Neural cell (in vitro differentiated cells): ENCODE data around the gene CCNK. TPM values are rescaled to one million over a fixed set of nuclear protein-coding genes. Genes with fewer than 3 reads are reported as not detected.

ENCODE experiments used
- H2AFZ ChIP-seq: fragments of 200-600, 300-800 bp; sonication (generic), shearing (Covaris generic); 2 replicates; pipeline ENCODE4 v1.6.0; 2014; ENCODE audit warnings: low read depth, mild to moderate bottlenecking, antibody characterized with exemption, low read length, moderate library complexity
- H3F3A ChIP-seq: fragments of 200-600 bp; shearing (Covaris generic); 2 replicates; pipeline ENCODE4 v1.6.1; 2016; ENCODE audit warnings: mild to moderate bottlenecking, moderate library complexity, mixed read lengths, antibody characterized with exemption, low read length; ENCODE audit not compliant: insufficient read depth, poor library complexity, severe bottlenecking
- H3K27ac ChIP-seq: fragments of 200-600, 300-800 bp; sonication (generic), shearing (Covaris generic); 2 replicates; pipeline ENCODE4 v1.5.1; 2014; ENCODE audit warnings: mild to moderate bottlenecking, low read length, moderate library complexity
- H3K27me3 ChIP-seq: fragments of 300-800, 200-600 bp; sonication (generic), shearing (Covaris generic); 2 replicates; pipeline ENCODE4 v1.6.0; 2014; ENCODE audit warnings: mild to moderate bottlenecking, low read depth, low read length, moderate library complexity; ENCODE audit not compliant: insufficient read depth
- H3K36me3 ChIP-seq: fragments of 300-800, 200-600 bp; sonication (generic), shearing (Covaris generic); 2 replicates; pipeline ENCODE4 v1.5.1; 2014; ENCODE audit warnings: mild to moderate bottlenecking, antibody characterized with exemption, low read length, moderate library complexity; ENCODE audit not compliant: insufficient read depth
- H3K4me2 ChIP-seq: fragments of 300-800, 200-600 bp; sonication (generic), shearing (Covaris generic); 2 replicates; pipeline ENCODE4 v1.6.0; 2014; ENCODE audit warnings: mild to moderate bottlenecking, low read length
- H3K4me3 ChIP-seq: fragments of 300-800, 200-600 bp; sonication (generic), shearing (Covaris generic); 2 replicates; pipeline ENCODE4 v1.5.1; 2014; ENCODE audit warnings: mild to moderate bottlenecking, low read length, moderate library complexity
- H3K79me2 ChIP-seq: fragments of 200-600 bp; shearing (Covaris generic); replicated peaks from 2 replicates; pipeline ENCODE4 v1.6.0; 2014; ENCODE audit warnings: mild to moderate bottlenecking, low read length, moderate library complexity; ENCODE audit not compliant: insufficient read depth
- H3K9ac ChIP-seq: fragments of 300-800, 200-600 bp; sonication (generic), shearing (Covaris generic); 2 replicates; pipeline ENCODE4 v1.6.1; 2016; ENCODE audit warnings: mild to moderate bottlenecking, low read length, mixed read lengths
- H3K9me2 ChIP-seq: fragments of 200-600 bp; shearing (Covaris generic); 2 replicates; pipeline ENCODE4 v1.6.1; 2016; ENCODE audit warnings: mild to moderate bottlenecking, low read length, mixed read lengths; ENCODE audit not compliant: insufficient read depth
- H3K9me3 ChIP-seq: fragments of 200-600, 300-800 bp; sonication (generic), shearing (Covaris generic); 2 replicates; pipeline ENCODE4 v1.6.1; 2016; ENCODE audit warnings: mild to moderate bottlenecking, mixed run types, low read length, moderate library complexity, mixed read lengths
- H4K20me1 ChIP-seq: fragments of 200-600 bp; shearing (Covaris generic); 2 replicates; pipeline ENCODE4 v1.6.1; 2016; ENCODE audit warnings: mild to moderate bottlenecking, mixed run types; ENCODE audit not compliant: insufficient read depth
- CTCF ChIP-seq: fragments of 450-650 bp; IDR thresholded peaks from 2 replicates; pipeline ENCODE4 v1.5.1; 2014; ENCODE audit warnings: antibody characterized with exemption, mild to moderate bottlenecking, moderate library complexity; ENCODE audit not compliant: poor library complexity, severe bottlenecking
- EP300 ChIP-seq: fragments of 450-650 bp; conservative IDR thresholded peaks from 2 replicates; pipeline ENCODE4 v1.6.1; 2014; ENCODE audit warnings: antibody characterized with exemption, mild to moderate bottlenecking, moderate library complexity; ENCODE audit not compliant: poor library complexity, severe bottlenecking
- EZH2 ChIP-seq: fragments of 200-600, 300-800 bp; shearing (Covaris generic), sonication (generic); IDR thresholded peaks from 2 replicates; pipeline ENCODE4 v1.6.1; 2014; ENCODE audit warnings: antibody characterized with exemption, low read length, borderline replicate concordance, mild to moderate bottlenecking; ENCODE audit not compliant: insufficient read depth, poor library complexity, severe bottlenecking
- MXI1 ChIP-seq: fragments of 450-650 bp; conservative IDR thresholded peaks from 2 replicates; pipeline ENCODE4 v1.6.1; 2014; ENCODE audit warnings: antibody characterized with exemption, mild to moderate bottlenecking; ENCODE audit not compliant: poor library complexity, severe bottlenecking
- POLR2AphosphoS5 ChIP-seq: IDR thresholded peaks from 2 replicates; pipeline ENCODE4 v1.6.1; 2012
- RAD21 ChIP-seq: fragments of 450-650 bp; conservative IDR thresholded peaks from 2 replicates; pipeline ENCODE4 v1.6.1; 2014; ENCODE audit warnings: antibody characterized with exemption, mild to moderate bottlenecking, moderate library complexity
- REST ChIP-seq: IDR thresholded peaks from 2 replicates; pipeline ENCODE4 v1.6.1; 2012; ENCODE audit warnings: borderline replicate concordance
- SMC3 ChIP-seq: fragments of 450-650 bp; conservative IDR thresholded peaks from 2 replicates; pipeline ENCODE4 v1.6.1; 2014; ENCODE audit warnings: antibody characterized with exemption, mild to moderate bottlenecking, moderate library complexity; ENCODE audit not compliant: poor library complexity
- TAF1 ChIP-seq: IDR thresholded peaks from 2 replicates; pipeline ENCODE4 v1.6.1; 2012; ENCODE audit warnings: low read depth
- polyA plus RNA-seq: library from polyadenylated mRNA; depleted of rRNA; stranded (reverse); fragments of >200 nt; gene quantifications from 2 replicates; pipeline ENCODE4 v1.2.3, GENCODE V29; 2014

CCNK gene
- polyA plus RNA-seq, 1 donor from 2014 or later: 11.2 TPM

- H4K20me1 ChIP-seq: no peaks in the 10 kb centered on the region
- peaks cover 12% of the 10 kb centered on the region for H3K79me2 ChIP-seq
- no peak overlapping the region for H2AFZ ChIP-seq
- H3K9me2 ChIP-seq: no peaks in the 10 kb centered on the region
- no peak overlapping the region for H3K9ac ChIP-seq
- TF ChIP-seq SMC3 (no peak), EP300 (no peak), MXI1 (no peak), REST (no peak), RAD21 (no peak), POLR2AphosphoS5 (no peak), CTCF (no peak), TAF1 (no peak), EZH2 (no peak)
- no peak overlapping the region for H3K4me3 ChIP-seq
- no peaks in the 10 kb centered on the region for H3K27me3 ChIP-seq
- H3F3A ChIP-seq: no peaks in the 10 kb centered on the region
- no peaks in the 10 kb centered on the region for H3K9me3 ChIP-seq
- H3K27ac ChIP-seq: no peak overlapping the region
- H3K4me2 ChIP-seq: no peak overlapping the region
- H3K36me3 ChIP-seq: no peaks in the 10 kb centered on the region
These were observed 15.9 kb upstream of the CCNK start for GRCh38 chr14:99465288-99465687.

GRCh38 chr14:99466758-99467157, 14.5 kb upstream of the CCNK start:
- Histone ChIP-seq H3K79me2 (peaks cover 20% of the 10 kb centered on the region), H3K27me3 (no peaks in the 10 kb centered on the region), H3K9ac (no peak overlapping the region), H3F3A (no peaks in the 10 kb centered on the region), H2AFZ (no peak overlapping the region), H3K36me3 (no peaks in the 10 kb centered on the region), H3K9me2 (no peaks in the 10 kb centered on the region), H3K4me3 (no peak overlapping the region), H4K20me1 (no peaks in the 10 kb centered on the region), H3K27ac (no peak overlapping the region), H3K9me3 (no peaks in the 10 kb centered on the region), H3K4me2 (no peak overlapping the region)
- TF ChIP-seq EP300: no peak
- no peak for TF ChIP-seq MXI1
- TF ChIP-seq POLR2AphosphoS5: no peak
- TF ChIP-seq REST: no peak
- no peak for TF ChIP-seq TAF1
- TF ChIP-seq SMC3: no peak
- no peak for TF ChIP-seq RAD21
- no peak for TF ChIP-seq CTCF
